K562 (cell line): ENCODE data around the gene PRELID1. TPM values are rescaled to one million over a fixed set of nuclear protein-coding genes. Genes with fewer than 3 reads are reported as not detected.

Experiments used
- ATAC-seq: fragments of 200-7000 bp; cut with Tn5 transposase; 3 replicates; pipeline ENCODE4 v1.9.1; 2020; ENCODE audit warnings: moderate library complexity
- BruUV-seq: library from RNA; stranded (reverse); fragments of 400-500 nt; replicated peaks from 2 replicates; lab custom pipeline; 2021; lab: Mats Ljungman, UMichigan
- CTCF ChIA-PET: fragments of 300-600 bp; formaldehyde crosslinking; extraction: SDS; loops from one replicate; lab custom pipeline; 2021; ENCODE audit warnings: low intra/inter-chr PET ratio; lab: Yijun Ruan, JAX
- POLR2A ChIA-PET: fragments of 300-600, 350-650 bp; sonication (Branson Sonifier 250); formaldehyde crosslinking; extraction: SDS; loops from one replicate; lab custom pipeline; 2021; ENCODE audit warnings: antibody characterized with exemption, inconsistent platforms; lab: Yijun Ruan, JAX
- DNase-seq, 4 experiments: peaks; one replicate each; pipeline versions ENCODE4 v3.0.0 to v3.0.0-alpha.2; 2011 to 2018; ENCODE audit warnings: low spot score in 3 of 4, mixed read lengths in 3 of 4; ENCODE audit errors: extremely low read depth in 1 of 4
- FAIRE-seq: peaks from 2 replicates; lab custom pipeline; 2011; peaks lifted over from hg19 to GRCh38; lab: Jason Lieb, UNC
- H2AFZ ChIP-seq: 2 replicates; pipeline ENCODE4 v1.6.0; 2011; ENCODE audit warnings: low read depth, low read length, control low read depth, inconsistent platforms
- H3K27ac ChIP-seq: fragments of 200-600 bp; 3 replicates; pipeline ENCODE4 v1.8.0; 2011; ENCODE audit warnings: low read depth, mild to moderate bottlenecking, control low read depth, inconsistent platforms, low read length, moderate library complexity, mixed read lengths; ENCODE audit errors: extremely low read depth
- H3K27me3 ChIP-seq, 2 experiments: fragments of 300-600 bp in 1 of 2; 2 replicates in 1 of 2; 3 replicates in 1 of 2; pipeline versions ENCODE4 v1.6.0 to v1.8.0; 2011; ENCODE audit warnings: inconsistent platforms in 2 of 2, low read length in 2 of 2, mild to moderate bottlenecking in 1 of 2, mixed read lengths in 1 of 2, moderate library complexity in 1 of 2; ENCODE audit not compliant: control insufficient read depth in 2 of 2, insufficient read depth in 2 of 2
- H3K36me3 ChIP-seq: fragments of 300-600 bp; 3 replicates; pipeline ENCODE4 v1.8.0; 2011; ENCODE audit warnings: mild to moderate bottlenecking, low read length, inconsistent platforms; ENCODE audit not compliant: control insufficient read depth, insufficient read depth
- H3K4me1 ChIP-seq, 2 experiments: fragments of 200-600 bp in 1 of 2; replicated peaks in 1 of 2; 2 replicates in 1 of 2; 3 replicates in 1 of 2; pipeline versions ENCODE4 v1.5.1 to v1.8.0; 2011; ENCODE audit warnings: inconsistent platforms in 2 of 2, low read length in 2 of 2, mild to moderate bottlenecking in 1 of 2, mixed read lengths in 1 of 2, moderate library complexity in 1 of 2; ENCODE audit not compliant: control insufficient read depth in 2 of 2, insufficient read depth in 2 of 2
- H3K4me2 ChIP-seq: 2 replicates; pipeline ENCODE4 v1.6.1; 2011; ENCODE audit warnings: low read length, control low read depth, inconsistent platforms, mixed read lengths; ENCODE audit not compliant: insufficient read depth
- H3K4me3 ChIP-seq: fragments of 200-600 bp; sonication (generic), shearing (Covaris generic); 2 replicates; pipeline ENCODE4 v1.5.1; 2016; ENCODE audit warnings: control low read depth, inconsistent platforms
- H3K79me2 ChIP-seq: fragments of 200-600 bp; 3 replicates; pipeline ENCODE4 v1.8.0; 2011; ENCODE audit warnings: low read length, inconsistent platforms; ENCODE audit not compliant: control insufficient read depth, insufficient read depth
- H3K9ac ChIP-seq, 2 experiments: 2 replicates each; pipeline versions ENCODE4 v1.6.0 to v1.6.1; 2011; ENCODE audit warnings: low read depth in 2 of 2, low read length in 2 of 2, control low read depth in 1 of 2, inconsistent platforms in 1 of 2, mild to moderate bottlenecking in 1 of 2, mixed read lengths in 1 of 2; ENCODE audit not compliant: insufficient read depth in 1 of 2
- H3K9me1 ChIP-seq: one replicate; pipeline ENCODE4 v1.6.0; 2011; ENCODE audit warnings: inconsistent platforms, mild to moderate bottlenecking, low read length, moderate library complexity; ENCODE audit not compliant: control insufficient read depth, insufficient read depth
- H3K9me3 ChIP-seq: replicated peaks from 2 replicates; pipeline ENCODE4 v1.5.1; 2011; ENCODE audit warnings: low read depth, low read length, inconsistent platforms; ENCODE audit not compliant: control insufficient read depth, insufficient read depth
- H4K20me1 ChIP-seq: replicated peaks from 2 replicates; pipeline ENCODE4 v1.6.1; 2011; ENCODE audit warnings: low read length, inconsistent platforms, mixed read lengths; ENCODE audit not compliant: control insufficient read depth, insufficient read depth
- ARID2 ChIP-seq: fragments of 450-650 bp; IDR thresholded peaks from 2 replicates; pipeline ENCODE4 v1.6.1; 2017; ENCODE audit warnings: antibody characterized with exemption, mild to moderate bottlenecking
- ELF1 ChIP-seq: fragments of 200-800 bp; sonication (Bioruptor generic); IDR thresholded peaks from 2 replicates; pipeline ENCODE4 v1.6.1; 2016; ENCODE audit warnings: missing genetic modification characterization, missing compliant biosample characterization
- GATAD2B ChIP-seq: fragments of 450-650 bp; IDR thresholded peaks from 2 replicates; pipeline ENCODE4 v1.6.1; 2017; ENCODE audit warnings: mild to moderate bottlenecking, borderline replicate concordance
- PHB ChIP-seq: fragments of 250-450 bp; sonication (Bioruptor Pico); IDR thresholded peaks from 2 replicates; pipeline ENCODE4 v1.5.0; 2021
- SRSF7 ChIP-seq: fragments of 200-400 bp; formaldehyde crosslinking; optimal IDR thresholded peaks from 2 replicates; pipeline ENCODE3; 2017; ENCODE audit warnings: mild to moderate bottlenecking, low read depth, low read length
- TBP ChIP-seq: optimal IDR thresholded peaks from 2 replicates; pipeline ENCODE3; 2011; ENCODE audit warnings: low read depth, low read length, improper control_type of control experiment
- ZHX1 ChIP-seq: fragments of 150-350 bp; conservative IDR thresholded peaks from 2 replicates; pipeline ENCODE4 v1.6.1; 2014; ENCODE audit warnings: low read length
- WGBS: fragments of 100-300 bp; shearing (Covaris generic); methylation state at CpG from one replicate; pipeline ENCODE4 v1.1.6; 2016; ENCODE audit warnings: low coverage, mixed read lengths; ENCODE audit not compliant: insufficient coverage; ENCODE audit errors: missing lambda C conversion rate; 5-methylcytosine and 5-hydroxymethylcytosine counted together
- in situ Hi-C: fragments of 300-500 bp; cut with MboI; formaldehyde crosslinking; loops from 4 replicates; pipeline ENCODE4 v1.15.0; 2018; ENCODE audit warnings: inconsistent platforms, mixed read lengths
- intact Hi-C: fragments of 100-400 bp; cut with micrococcal nuclease; formaldehyde crosslinking; loops from 2 replicates; pipeline ENCODE4 v1.14.2; 2022
- polyA plus RNA-seq, 8 experiments: library from polyadenylated mRNA; depleted of rRNA in 4 of 8; stranded (reverse) in 5 of 8; unstranded in 3 of 8; fragments of >200 nt; fragmentation: Nextera tagmentation in 2 of 8; fragmentation: Illumina TruSeq in 1 of 8; extraction: Ambion mirVana in 2 of 8; extraction: Trizol in 1 of 8; gene quantifications; 2 replicates each; pipeline versions ENCODE4 v1.2.1 to v1.2.3, GENCODE V29; 2011 to 2014; ENCODE audit warnings: inconsistent platforms in 1 of 8, missing spikeins in 1 of 8
- total RNA-seq, 7 experiments: library from RNA; depleted of rRNA in 6 of 7; stranded (reverse); fragments of >200 nt in 6 of 7; fragmentation: Illumina TruSeq in 2 of 7; extraction: Trizol in 2 of 7; gene quantifications; 2 replicates each; pipeline versions ENCODE4 v1.2.1 to v1.2.3, GENCODE V29; 2011 to 2021; ENCODE audit warnings: low replicate concordance in 1 of 7
- TF ChIP-seq, protein P1 (sequence below): fragments of 200-800 bp; sonication (Bioruptor generic); IDR thresholded peaks from 2 replicates; pipeline ENCODE4 v1.6.1; 2016; ENCODE audit warnings: missing genetic modification characterization, missing compliant biosample characterization

Gene PRELID1
- total and polyA plus RNA-seq, 9 of the 15 experiments (the other 6 are each of a cell fraction or from before 2014, with no cell fraction given), result 40.1 to 484 (median 340) TPM

- Histone ChIP-seq H3K9me3 (no peaks in the 10 kb centered on the region), H4K20me1 (no peaks in the 10 kb centered on the region), H3K9ac (no peak overlapping the region), H3K4me3 (no peak overlapping the region), H3K27ac (no peak overlapping the region), H3K79me2 (no peaks in the 10 kb centered on the region), H3K4me2 (no peak overlapping the region), H3K9me1 (no peaks in the 10 kb centered on the region), H2AFZ (no peak overlapping the region), H3K4me1 (no peaks in the 10 kb centered on the region), H3K27me3 (no peaks in the 10 kb centered on the region), H3K36me3 (peaks cover 80% of the 10 kb centered on the region)
- no peak for DNase-seq
- FAIRE-seq, result no peak
- intact Hi-C loops, result no loop called here
- no TSS peak for BruUV-seq
- 94% methylated on average over 3 of the region's 3 CpGs for WGBS
- CTCF ChIA-PET, result no interaction called here
- no peak for ATAC-seq
- POLR2A ChIA-PET, result interaction anchor here (0.9 kb wide), 1 partner anchor 25 kb away, joined by 5 read pairs; no protein-coding TSS in a partner anchor
- in situ Hi-C loops, result no loop called here
- TF ChIP-seq ZHX1 (no peak), ARID2 (no peak), ELF1 (tag) (no peak), PHB (CRISPR knock-in tag) (no peak), GATAD2B (no peak), SRSF7 (no peak), TBP (no peak)
- TF ChIP-seq, protein P1, sequence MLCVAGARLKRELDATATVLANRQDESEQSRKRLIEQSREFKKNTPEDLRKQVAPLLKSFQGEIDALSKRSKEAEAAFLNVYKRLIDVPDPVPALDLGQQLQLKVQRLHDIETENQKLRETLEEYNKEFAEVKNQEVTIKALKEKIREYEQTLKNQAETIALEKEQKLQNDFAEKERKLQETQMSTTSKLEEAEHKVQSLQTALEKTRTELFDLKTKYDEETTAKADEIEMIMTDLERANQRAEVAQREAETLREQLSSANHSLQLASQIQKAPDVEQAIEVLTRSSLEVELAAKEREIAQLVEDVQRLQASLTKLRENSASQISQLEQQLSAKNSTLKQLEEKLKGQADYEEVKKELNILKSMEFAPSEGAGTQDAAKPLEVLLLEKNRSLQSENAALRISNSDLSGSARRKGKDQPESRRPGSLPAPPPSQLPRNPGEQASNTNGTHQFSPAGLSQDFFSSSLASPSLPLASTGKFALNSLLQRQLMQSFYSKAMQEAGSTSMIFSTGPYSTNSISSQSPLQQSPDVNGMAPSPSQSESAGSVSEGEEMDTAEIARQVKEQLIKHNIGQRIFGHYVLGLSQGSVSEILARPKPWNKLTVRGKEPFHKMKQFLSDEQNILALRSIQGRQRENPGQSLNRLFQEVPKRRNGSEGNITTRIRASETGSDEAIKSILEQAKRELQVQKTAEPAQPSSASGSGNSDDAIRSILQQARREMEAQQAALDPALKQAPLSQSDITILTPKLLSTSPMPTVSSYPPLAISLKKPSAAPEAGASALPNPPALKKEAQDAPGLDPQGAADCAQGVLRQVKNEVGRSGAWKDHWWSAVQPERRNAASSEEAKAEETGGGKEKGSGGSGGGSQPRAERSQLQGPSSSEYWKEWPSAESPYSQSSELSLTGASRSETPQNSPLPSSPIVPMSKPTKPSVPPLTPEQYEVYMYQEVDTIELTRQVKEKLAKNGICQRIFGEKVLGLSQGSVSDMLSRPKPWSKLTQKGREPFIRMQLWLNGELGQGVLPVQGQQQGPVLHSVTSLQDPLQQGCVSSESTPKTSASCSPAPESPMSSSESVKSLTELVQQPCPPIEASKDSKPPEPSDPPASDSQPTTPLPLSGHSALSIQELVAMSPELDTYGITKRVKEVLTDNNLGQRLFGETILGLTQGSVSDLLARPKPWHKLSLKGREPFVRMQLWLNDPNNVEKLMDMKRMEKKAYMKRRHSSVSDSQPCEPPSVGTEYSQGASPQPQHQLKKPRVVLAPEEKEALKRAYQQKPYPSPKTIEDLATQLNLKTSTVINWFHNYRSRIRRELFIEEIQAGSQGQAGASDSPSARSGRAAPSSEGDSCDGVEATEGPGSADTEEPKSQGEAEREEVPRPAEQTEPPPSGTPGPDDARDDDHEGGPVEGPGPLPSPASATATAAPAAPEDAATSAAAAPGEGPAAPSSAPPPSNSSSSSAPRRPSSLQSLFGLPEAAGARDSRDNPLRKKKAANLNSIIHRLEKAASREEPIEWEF (CRISPR knock-in tag), result no peak
These were observed 33.6 kb upstream of the PRELID1 start for GRCh38 chr5:177269976-177270375.
